GM08714 (cell line): ENCODE data around the gene GAL.

Source experiments
- H3K4me3 ChIP-seq: fragments of 200-500 bp; sonication (Bioruptor generic); 2 replicates; pipeline ENCODE4 v1.5.1; 2014; ENCODE audit warnings: mild to moderate bottlenecking, low read length, inconsistent platforms
- ZNF274 ChIP-seq: IDR thresholded peaks from 2 replicates; pipeline ENCODE4 v1.6.1; 2012; ENCODE audit warnings: mild to moderate bottlenecking, low read depth, low read length

GAL gene

GRCh38 chr11:68664141-68664540 is 20.2 kb upstream of the GAL start:
- no peak overlapping the region for H3K4me3 ChIP-seq
- TF ChIP-seq ZNF274: no peak

GRCh38 chr11:68664906-68665305 is 19.4 kb upstream of the GAL start:
- TF ChIP-seq ZNF274: no peak
- no peak overlapping the region for H3K4me3 ChIP-seq

GRCh38 chr11:68665436-68665835 is 18.9 kb upstream of the GAL start:
- no peak for TF ChIP-seq ZNF274
- H3K4me3 ChIP-seq: no peak overlapping the region

- TF ChIP-seq ZNF274: no peak
- no peak overlapping the region for H3K4me3 ChIP-seq
Observed at GRCh38 chr11:68666849-68667248, 17.5 kb upstream of the GAL start.

- no peak for TF ChIP-seq ZNF274
- no peak overlapping the region for H3K4me3 ChIP-seq
Observed at GRCh38 chr11:68667511-68668500, 16.5 kb upstream of the GAL start.

GRCh38 chr11:68669301-68670090 is 14.8 kb upstream of the GAL start:
- H3K4me3 ChIP-seq: no peak overlapping the region
- no peak for TF ChIP-seq ZNF274

- no peak for TF ChIP-seq ZNF274
- no peak overlapping the region for H3K4me3 ChIP-seq
Observed at GRCh38 chr11:68670208-68670992, 13.9 kb upstream of the GAL start.

GRCh38 chr11:68673306-68673945 is 10.9 kb upstream of the GAL start:
- no peak for TF ChIP-seq ZNF274

GRCh38 chr11:68673991-68674390 is 10.4 kb upstream of the GAL start:
- H3K4me3 ChIP-seq: no peak overlapping the region
- TF ChIP-seq ZNF274: no peak

More at GRCh38 chr11:68673306-68673945, 10.9 kb upstream of the GAL start:
- H3K4me3 ChIP-seq: no peak overlapping the region

- H3K4me3 ChIP-seq: no peak overlapping the region
- TF ChIP-seq ZNF274: no peak
Observed at GRCh38 chr11:68674461-68674860, 9.9 kb upstream of the GAL start.

GRCh38 chr11:68677432-68677831 is 6.9 kb upstream of the GAL start:
- no peak overlapping the region for H3K4me3 ChIP-seq
- no peak for TF ChIP-seq ZNF274

- no peak for TF ChIP-seq ZNF274
- no peak overlapping the region for H3K4me3 ChIP-seq
Observed at GRCh38 chr11:68678031-68678441, 6.3 kb upstream of the GAL start.

- H3K4me3 ChIP-seq: no peak overlapping the region
- no peak for TF ChIP-seq ZNF274
Observed at GRCh38 chr11:68680541-68681231, 3.7 kb upstream of the GAL start.
